ENCODE results near the gene SGCD.

DNA sequence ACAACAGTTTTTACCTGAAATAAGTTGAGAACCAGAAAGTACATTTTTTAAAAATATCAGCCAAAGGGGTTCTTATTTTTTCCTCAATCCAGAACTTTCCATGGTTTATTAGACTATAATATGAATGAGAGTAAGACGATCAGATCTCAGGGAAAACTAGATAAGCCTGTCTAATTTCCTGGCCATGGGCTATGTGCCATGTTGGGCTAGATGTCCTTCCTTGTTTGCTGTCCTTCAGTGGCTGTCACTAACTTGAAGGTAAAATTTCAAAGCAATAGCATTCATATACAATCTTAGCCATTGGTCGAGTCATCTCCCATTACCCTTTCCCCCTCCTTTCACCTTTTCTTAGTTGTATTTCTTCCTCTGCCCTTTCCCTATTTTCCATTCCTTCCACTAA, 343.7 kb downstream of the SGCD start:
- TF ChIP-seq REST (IDR thresholded peaks at IDR 0.05; ENCODE audit: borderline replicate concordance) (no peak), REST (CRISPR knock-in tag; IDR thresholded peaks at IDR 0.05; ENCODE audit: low read depth) (no peak), TAF1 (IDR thresholded peaks at IDR 0.05; ENCODE audit: control insufficient read depth, extremely low read depth, insufficient read depth, low read length, severe bottlenecking) (no peak), ZNF445 (CRISPR knock-in tag; IDR thresholded peaks at IDR 0.05; ENCODE audit: low read depth) (no peak), SMC3 (conservative IDR thresholded peaks at IDR 0.05; ENCODE audit: insufficient read depth, low read depth, low read length) (no peak), MXI1 (IDR thresholded peaks at IDR 0.05; ENCODE audit: low read depth, low read length) (no peak), NFATC3 (IDR thresholded peaks at IDR 0.05) (no peak)
